ENCODE data around the gene KRTAP12-1. TPM values are rescaled to one million over a fixed set of nuclear protein-coding genes. Genes with fewer than 3 reads are reported as not detected.
"Not testable (repeated sequence)": the region's sequence is repeated elsewhere in the genome, so short reads cannot be mapped to it uniquely, and the experiment has no call there.

The KRTAP12-1 gene
- total RNA-seq, 1 donor from 2014 or later = not detected

GRCh38 chr21:44699502-44700001, 17.6 kb upstream of the KRTAP12-1 start:
- TF ChIP-seq, protein P1, sequence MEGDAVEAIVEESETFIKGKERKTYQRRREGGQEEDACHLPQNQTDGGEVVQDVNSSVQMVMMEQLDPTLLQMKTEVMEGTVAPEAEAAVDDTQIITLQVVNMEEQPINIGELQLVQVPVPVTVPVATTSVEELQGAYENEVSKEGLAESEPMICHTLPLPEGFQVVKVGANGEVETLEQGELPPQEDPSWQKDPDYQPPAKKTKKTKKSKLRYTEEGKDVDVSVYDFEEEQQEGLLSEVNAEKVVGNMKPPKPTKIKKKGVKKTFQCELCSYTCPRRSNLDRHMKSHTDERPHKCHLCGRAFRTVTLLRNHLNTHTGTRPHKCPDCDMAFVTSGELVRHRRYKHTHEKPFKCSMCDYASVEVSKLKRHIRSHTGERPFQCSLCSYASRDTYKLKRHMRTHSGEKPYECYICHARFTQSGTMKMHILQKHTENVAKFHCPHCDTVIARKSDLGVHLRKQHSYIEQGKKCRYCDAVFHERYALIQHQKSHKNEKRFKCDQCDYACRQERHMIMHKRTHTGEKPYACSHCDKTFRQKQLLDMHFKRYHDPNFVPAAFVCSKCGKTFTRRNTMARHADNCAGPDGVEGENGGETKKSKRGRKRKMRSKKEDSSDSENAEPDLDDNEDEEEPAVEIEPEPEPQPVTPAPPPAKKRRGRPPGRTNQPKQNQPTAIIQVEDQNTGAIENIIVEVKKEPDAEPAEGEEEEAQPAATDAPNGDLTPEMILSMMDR (IDR thresholded peaks at IDR 0.05; ENCODE audit: insufficient read depth, low read length, poor library complexity, severe bottlenecking) = no peak
- peaks cover 58% of the 10 kb centered on the region for H3K27me3 ChIP-seq (ENCODE audit: control insufficient read depth, insufficient read depth, low read length)

GRCh38 chr21:44697811-44698734, 16.1 kb upstream of the KRTAP12-1 start:
- no peak for DNase-seq (ENCODE audit: low read depth)
- H3K27me3 ChIP-seq (ENCODE audit: control insufficient read depth, insufficient read depth, low read length) = peaks cover 46% of the 10 kb centered on the region
- TF ChIP-seq, protein P1 (IDR thresholded peaks at IDR 0.05; ENCODE audit: insufficient read depth, low read length, poor library complexity, severe bottlenecking) = no peak

More at GRCh38 chr21:44699502-44700001, 17.6 kb upstream of the KRTAP12-1 start:
- H3K4me3 ChIP-seq (ENCODE audit: low read depth, low read length) = no peak overlapping the region
- DNase-seq (ENCODE audit: low read depth) = no peak
- no peaks in the 10 kb centered on the region for H3K36me3 ChIP-seq (ENCODE audit: control insufficient read depth, insufficient read depth, low read length)

DNA sequence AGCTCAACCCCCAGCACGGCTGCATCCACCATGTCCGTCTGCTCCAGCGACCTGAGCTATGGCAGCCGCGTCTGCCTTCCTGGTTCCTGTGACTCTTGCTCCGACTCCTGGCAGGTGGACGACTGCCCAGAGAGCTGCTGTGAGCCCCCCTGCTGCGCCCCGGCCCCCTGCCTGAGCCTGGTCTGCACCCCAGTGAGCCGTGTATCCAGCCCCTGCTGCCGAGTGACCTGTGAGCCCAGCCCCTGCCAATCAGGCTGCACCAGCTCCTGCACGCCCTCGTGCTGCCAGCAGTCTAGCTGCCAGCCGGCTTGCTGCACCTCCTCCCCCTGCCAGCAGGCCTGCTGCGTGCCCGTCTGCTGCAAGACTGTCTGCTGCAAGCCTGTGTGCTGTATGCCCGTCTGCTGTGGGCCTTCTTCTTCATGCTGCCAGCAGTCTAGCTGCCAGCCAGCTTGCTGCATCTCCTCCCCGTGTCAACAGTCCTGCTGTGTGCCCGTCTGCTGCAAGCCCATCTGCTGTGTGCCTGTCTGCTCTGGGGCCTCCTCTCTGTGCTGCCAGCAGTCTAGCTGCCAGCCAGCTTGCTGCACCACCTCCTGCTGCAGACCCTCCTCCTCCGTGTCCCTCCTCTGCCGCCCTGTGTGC, 15.3 kb upstream of the KRTAP12-1 start, which contains the start of gene KRTAP10-12:
Gene KRTAP10-12 (plus strand): TSS at position 1 of the 639 bp plus-strand sequence. CDS start 30 bp downstream, at position 31.
- not testable (repeated sequence) for H3K4me3 ChIP-seq (ENCODE audit: low read depth, low read length); H3K36me3 ChIP-seq (ENCODE audit: control insufficient read depth, insufficient read depth, low read length); DNase-seq (ENCODE audit: low read depth)
- H3K27me3 ChIP-seq (ENCODE audit: control insufficient read depth, insufficient read depth, low read length) = peaks cover 39% of the 10 kb centered on the region

More at GRCh38 chr21:44697811-44698734, 16.1 kb upstream of the KRTAP12-1 start:
- Histone ChIP-seq H3K4me3 (ENCODE audit: low read depth, low read length) (no peak overlapping the region), H3K36me3 (ENCODE audit: control insufficient read depth, insufficient read depth, low read length) (no peaks in the 10 kb centered on the region)

DNA sequence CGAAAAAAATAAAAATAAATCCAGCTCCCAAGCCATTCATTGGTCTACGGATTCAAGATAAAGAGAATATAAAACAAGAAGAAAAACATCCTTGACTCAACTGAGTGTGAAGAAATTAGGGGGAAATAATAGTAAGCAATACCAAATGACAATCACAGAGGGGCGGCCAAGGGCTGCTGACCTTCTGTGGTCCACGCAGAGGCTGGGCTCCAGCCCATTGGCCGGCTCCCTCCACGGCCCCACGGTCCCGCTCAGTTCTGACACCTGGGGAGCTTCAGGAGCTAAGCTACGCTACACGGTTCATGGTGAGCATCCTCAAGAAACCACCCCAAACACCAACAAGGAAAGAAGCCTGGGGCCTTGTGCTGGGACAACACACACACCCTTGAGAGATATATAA, 14.6 kb upstream of the KRTAP12-1 start:
- no peaks in the 10 kb centered on the region for H3K36me3 ChIP-seq (ENCODE audit: control insufficient read depth, insufficient read depth, low read length)
- no peak for DNase-seq (ENCODE audit: low read depth)
- TF ChIP-seq, protein P1 (IDR thresholded peaks at IDR 0.05; ENCODE audit: insufficient read depth, low read length, poor library complexity, severe bottlenecking) = no peak
- peaks cover 31% of the 10 kb centered on the region for H3K27me3 ChIP-seq (ENCODE audit: control insufficient read depth, insufficient read depth, low read length)
- no peak overlapping the region for H3K4me3 ChIP-seq (ENCODE audit: low read depth, low read length)

GRCh38 chr21:44695641-44696040, 13.7 kb upstream of the KRTAP12-1 start:
- TF ChIP-seq, protein P1 (IDR thresholded peaks at IDR 0.05; ENCODE audit: insufficient read depth, low read length, poor library complexity, severe bottlenecking) = no peak
- no peaks in the 10 kb centered on the region for H3K36me3 ChIP-seq (ENCODE audit: control insufficient read depth, insufficient read depth, low read length)
- peaks cover 25% of the 10 kb centered on the region for H3K27me3 ChIP-seq (ENCODE audit: control insufficient read depth, insufficient read depth, low read length)
- DNase-seq (ENCODE audit: low read depth) = no peak
- no peak overlapping the region for H3K4me3 ChIP-seq (ENCODE audit: low read depth, low read length)

DNA sequence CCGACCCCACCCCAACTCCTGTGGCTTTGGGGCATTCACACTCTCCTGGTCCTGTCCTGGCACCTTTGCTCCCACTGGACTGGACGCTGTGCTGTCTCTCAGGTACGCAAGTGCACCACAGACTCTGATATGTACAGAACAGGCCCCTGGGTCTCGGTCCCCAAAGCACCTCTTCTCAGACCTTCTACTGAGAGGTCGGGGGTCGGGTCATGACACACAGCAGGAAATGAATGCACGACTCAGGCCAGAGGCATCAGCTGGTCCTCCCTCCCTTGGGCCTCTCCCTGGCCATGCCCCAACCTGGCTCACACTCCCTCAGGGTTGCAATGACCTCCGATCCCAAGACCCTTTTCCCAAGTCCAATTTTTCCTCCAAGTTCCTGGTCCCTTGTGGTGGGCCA, 13.2 kb upstream of the KRTAP12-1 start:
- H3K27me3 ChIP-seq (ENCODE audit: control insufficient read depth, insufficient read depth, low read length) = peaks cover 23% of the 10 kb centered on the region
- DNase-seq (ENCODE audit: low read depth) = no peak
- TF ChIP-seq, protein P1 (IDR thresholded peaks at IDR 0.05; ENCODE audit: insufficient read depth, low read length, poor library complexity, severe bottlenecking) = no peak
- H3K36me3 ChIP-seq (ENCODE audit: control insufficient read depth, insufficient read depth, low read length) = no peaks in the 10 kb centered on the region
- no peak overlapping the region for H3K4me3 ChIP-seq (ENCODE audit: low read depth, low read length)

All from kidney epithelial cell (primary cell).